Left cardiac atrium (tissue), 4 donors: ENCODE results near the gene ANXA6. TPM values are rescaled to one million over a fixed set of nuclear protein-coding genes. Genes with fewer than 3 reads are reported as not detected.

Experiments
- ATAC-seq, 2 donors: fragments of 200-7000 bp; cut with Tn5 transposase; one replicate each; pipeline ENCODE4 v1.9.1; 2020; ENCODE audit warnings: mild to moderate bottlenecking in 2 of 2, moderate library complexity in 2 of 2
- DNase-seq: peaks from one replicate; pipeline ENCODE4 v3.0.0-alpha.2; 2020
- intact Hi-C, 2 donors: fragments of 100-400 bp; cut with DNase I; formaldehyde crosslinking; loops; one replicate each; pipeline versions ENCODE4 v1.14.1 to v1.15.1; 2022 to 2023
- total RNA-seq, 2 donors: library from RNA; stranded (reverse); fragmentation: NEBNext Ultra II Directional; extraction: Animal tissue kit (Norgen Biotek cat#: 25700); gene quantifications; one replicate each; pipeline ENCODE4 v1.2.1, GENCODE V29; 2021
- donor health status: DM: no; HTN: yes; CAD: no.
- donor health status: DM: no; HTN: yes; CAD: no; lungs with severe emphysema.
- donor health status: DM: yes; HTN: yes; CAD: no.
- donor health status: Dilated cardiomyopathy.

The ANXA6 gene
- total RNA-seq, 2 donors from 2014 or later: 218 to 220 TPM

DNA sequence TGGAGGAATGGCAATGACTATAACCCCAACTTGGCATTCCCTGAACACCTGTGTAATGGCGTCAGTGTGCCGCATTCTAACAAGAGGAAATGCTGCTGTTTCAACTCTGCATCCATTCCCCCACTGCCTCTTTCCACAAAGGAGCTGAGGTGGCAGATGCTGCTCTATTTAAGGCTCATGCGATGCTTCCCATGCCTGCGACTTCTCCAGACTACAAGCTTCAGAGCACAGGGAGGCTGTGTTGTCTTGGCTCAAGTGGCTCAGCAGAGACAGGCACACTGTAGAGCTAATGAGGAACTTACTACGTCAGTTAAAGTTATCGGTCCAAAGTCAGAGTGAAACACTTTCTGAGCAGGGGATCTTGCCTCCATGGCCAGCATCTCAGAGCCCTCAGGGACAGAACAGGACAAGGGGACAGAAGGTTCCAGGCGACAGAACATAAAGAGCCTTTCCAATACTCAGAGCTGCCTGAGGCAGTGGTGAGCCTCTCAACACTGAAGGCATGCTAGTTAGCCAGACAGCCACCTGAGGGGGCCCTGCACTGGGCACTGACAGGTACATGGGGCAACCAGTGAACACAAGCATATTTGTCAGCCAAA is 98.6 kb downstream of the ANXA6 start:
- peak in 1 of 2 donors; percentile 16 for ATAC-seq
- intact Hi-C loops: loop anchor here (2.0 kb wide), 2 partner anchors 50 to 54 kb away; no protein-coding TSS in a partner anchor
- DNase-seq: no peak

DNA sequence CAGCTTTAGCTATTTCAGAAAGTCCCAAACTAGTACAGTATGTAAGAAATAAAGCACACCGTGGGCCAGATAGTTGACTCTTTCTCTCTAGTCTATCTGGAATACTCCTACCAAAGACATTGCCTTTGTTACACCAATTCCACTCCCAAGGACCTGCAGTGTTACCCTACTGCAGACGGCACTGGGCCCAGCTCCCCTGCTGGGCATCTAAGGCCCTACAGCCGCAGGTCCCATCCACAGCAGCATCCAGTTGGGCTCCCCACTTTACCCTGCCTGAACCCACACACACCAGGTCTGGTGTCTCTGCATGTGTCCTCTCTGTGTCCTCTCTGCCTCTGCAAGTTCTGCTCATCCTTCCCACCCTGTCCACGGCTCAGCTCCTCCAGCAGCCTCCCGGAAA is 99.3 kb downstream of the ANXA6 start:
- intact Hi-C loops: loop anchor here (2.0 kb wide), 2 partner anchors 50 to 54 kb away; no protein-coding TSS in a partner anchor
- ATAC-seq (no peak), DNase-seq (no peak)

DNA sequence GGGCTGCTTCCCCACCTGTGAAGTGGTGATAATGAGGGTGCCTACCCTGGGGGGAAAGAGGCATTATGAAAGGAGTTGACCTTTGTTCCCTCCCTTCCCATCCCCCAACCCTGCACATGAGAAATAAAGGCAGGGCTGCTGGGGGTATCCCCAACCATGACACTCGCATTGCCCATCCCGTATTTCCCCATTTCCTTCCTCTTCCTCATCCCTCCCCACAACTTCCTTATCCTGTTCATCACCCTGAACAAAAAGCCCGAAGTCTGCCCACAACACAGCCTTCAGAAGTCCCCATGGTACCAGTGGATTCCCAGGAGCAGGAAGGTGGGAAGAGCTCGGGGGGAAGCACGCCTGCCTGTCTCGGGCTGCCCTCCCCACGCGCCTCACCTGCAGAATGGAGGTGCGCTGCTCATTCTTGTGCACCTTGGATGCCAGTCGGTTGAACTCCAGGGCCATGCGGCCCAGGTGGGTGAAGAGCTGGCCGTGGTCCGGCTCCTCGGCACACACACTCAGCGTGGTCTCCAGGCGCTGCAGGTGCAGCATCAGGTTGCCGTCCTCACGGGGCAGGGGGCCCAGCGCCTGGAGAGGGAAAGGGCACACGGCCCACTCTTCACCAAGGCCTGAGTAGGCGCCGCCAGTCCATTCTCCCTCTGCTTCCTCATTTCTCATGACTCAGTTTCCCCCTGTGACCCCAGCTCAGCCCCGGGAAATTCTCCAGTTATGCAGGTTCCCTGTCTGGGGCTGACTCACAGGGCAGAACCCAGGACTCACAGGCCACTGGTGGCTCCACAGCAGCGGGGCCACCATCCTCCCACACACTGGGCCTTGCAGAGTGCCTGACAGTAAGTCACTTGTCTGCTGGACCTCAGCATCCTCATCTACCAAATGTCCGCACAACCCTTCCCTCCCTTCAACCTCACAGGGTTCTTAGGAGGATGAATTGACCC is 100.9 kb downstream of the ANXA6 start:
- DNase-seq: no peak

DNA sequence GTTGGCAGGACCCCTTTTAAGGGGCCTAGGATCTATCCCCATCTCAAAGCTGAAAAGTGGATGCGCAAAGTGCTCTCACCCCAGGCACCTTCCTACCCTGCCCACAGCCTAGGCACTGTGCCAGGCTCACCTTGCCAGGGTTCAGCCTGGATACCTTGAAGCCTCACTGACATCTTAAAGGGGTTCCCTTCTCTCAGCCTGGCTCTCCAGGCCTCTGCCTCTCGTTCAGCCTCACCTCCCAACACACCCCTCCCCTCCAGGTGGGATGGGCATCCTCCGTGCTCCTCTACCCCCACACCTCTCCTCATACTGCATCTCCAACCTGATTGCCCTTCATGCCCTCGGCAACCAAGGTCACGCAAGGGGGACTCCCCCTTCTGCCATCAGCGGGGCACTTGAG is 102.2 kb downstream of the ANXA6 start:
- intact Hi-C loops: no loop called here
- no peak for DNase-seq
- no peak for ATAC-seq

More for the DNA sequence above, 100.9 kb downstream of the ANXA6 start:
- intact Hi-C loops: no loop called here
- ATAC-seq: no peak

DNA sequence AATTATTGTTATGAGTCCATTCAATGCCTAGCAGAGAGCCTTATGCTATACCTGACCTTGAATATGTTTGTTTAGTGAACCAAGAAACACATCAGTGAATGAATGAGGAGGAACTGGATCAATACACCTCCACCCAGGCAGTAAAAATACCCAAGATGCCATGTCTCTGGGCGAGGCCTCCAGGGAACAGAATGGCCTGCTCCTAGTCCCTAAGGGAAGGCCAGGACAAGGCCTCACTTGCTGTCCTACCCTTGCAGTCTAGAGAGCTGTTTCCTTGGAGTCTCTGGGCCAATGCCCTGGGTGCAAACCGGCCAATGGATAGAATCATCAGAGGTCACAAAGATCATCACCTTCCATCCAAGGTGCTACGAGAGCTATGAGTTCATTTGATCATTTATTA is 102.9 kb downstream of the ANXA6 start:
- ATAC-seq (no peak), DNase-seq (no peak)
- intact Hi-C loops: loop anchor here in 1 of 2 donors (5.0 kb wide), 2 partner anchors 108 to 183 kb away; no protein-coding TSS in a partner anchor

DNA sequence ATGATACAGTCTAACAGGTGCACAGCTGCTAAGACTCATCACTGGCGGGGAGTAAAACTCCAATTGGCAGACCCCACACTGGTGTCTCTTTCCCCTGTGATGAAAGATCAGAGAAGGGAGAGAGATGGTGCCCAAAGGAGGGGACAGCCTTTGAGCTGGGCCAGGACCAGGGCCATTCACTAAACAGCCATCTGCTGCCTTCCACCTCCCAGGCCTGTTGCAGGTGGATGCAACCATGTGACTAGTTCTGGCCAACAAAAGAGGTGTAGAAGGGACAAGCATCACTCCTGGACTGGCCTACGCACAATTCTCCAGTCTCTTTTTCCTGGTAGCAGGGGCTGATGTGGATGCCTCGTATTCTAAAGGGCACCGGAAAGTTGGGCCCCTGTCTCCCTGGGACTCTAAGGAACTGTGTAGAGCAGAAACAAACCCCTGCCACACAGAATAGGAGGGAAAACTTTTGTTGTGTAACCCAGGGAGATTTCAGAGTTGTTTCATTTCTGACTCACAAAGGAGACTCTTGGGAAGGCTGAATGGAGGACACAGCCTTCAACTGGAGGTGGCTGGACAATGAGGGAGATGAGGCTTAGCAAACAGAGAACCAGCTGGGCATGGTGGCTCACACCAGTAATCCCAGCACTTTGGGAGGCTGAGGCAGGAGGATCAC is 103.7 kb downstream of the ANXA6 start:
- DNase-seq (no peak), ATAC-seq (no peak)
- intact Hi-C loops: loop anchor here in 1 of 2 donors (5.0 kb wide), 2 partner anchors 108 to 183 kb away; no protein-coding TSS in a partner anchor

DNA sequence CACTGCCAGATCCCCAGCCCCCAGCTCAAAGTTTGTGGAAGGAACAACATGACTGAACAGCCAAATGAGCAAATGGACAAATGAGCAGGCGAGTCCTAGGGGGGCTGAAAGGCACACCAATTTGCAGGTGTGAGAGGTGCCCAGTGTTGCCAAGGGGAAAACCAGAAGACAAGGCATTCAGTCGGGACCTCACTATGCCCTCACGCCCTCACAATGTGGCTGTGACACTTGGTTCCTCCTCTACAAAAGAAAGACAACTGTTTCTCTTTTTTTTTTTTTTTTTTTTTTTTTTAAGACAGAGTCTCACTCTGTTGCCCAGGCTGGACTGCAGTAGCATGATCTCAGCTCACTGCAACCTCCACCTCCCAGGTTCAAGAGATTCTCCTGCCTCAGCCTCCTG is 104.7 kb downstream of the ANXA6 start:
- intact Hi-C loops: loop anchor here in 1 of 2 donors (5.0 kb wide), 2 partner anchors 109 to 184 kb away; no protein-coding TSS in a partner anchor
- DNase-seq: no peak

DNA sequence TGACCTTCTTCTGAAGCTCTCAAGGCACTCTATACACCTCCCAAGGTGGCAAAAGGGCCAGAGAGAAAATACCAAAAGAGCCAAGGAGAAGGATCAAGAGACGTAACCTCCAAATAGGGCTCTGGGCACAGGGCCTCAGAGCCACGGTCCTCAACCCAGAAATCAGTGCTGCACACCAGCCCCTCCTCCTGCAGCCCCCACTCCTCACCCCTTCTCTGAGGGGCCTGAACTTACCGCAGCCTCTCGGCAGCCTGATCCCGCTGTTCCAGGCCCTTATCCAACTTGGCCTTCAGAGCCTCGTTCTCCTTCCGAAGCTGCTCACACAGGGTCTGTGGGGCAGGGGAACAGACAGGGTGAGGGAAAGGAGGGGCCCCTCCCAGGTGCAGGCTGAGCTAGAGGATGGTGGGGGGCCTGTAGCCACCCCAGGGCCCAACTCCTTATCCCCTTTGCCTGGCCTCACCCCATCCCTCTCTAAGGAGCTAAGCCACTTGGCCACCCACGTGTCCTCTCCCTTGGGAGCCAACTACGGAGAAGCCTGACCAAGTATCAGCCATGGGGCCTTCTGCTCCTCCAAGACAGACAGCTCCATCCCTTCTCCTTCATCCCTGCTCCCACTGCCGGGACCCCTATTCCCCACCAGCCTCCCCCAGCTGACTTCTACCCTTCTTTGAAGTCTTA is 105.5 kb downstream of the ANXA6 start:
- DNase-seq (no peak), ATAC-seq (peak; percentile 15)
- intact Hi-C loops: loop anchor here in 1 of 2 donors (1.0 to 5.0 kb wide), 3 partner anchors 63 to 185 kb away; no protein-coding TSS in a partner anchor

More for the DNA sequence above, 104.7 kb downstream of the ANXA6 start:
- no peak for ATAC-seq

DNA sequence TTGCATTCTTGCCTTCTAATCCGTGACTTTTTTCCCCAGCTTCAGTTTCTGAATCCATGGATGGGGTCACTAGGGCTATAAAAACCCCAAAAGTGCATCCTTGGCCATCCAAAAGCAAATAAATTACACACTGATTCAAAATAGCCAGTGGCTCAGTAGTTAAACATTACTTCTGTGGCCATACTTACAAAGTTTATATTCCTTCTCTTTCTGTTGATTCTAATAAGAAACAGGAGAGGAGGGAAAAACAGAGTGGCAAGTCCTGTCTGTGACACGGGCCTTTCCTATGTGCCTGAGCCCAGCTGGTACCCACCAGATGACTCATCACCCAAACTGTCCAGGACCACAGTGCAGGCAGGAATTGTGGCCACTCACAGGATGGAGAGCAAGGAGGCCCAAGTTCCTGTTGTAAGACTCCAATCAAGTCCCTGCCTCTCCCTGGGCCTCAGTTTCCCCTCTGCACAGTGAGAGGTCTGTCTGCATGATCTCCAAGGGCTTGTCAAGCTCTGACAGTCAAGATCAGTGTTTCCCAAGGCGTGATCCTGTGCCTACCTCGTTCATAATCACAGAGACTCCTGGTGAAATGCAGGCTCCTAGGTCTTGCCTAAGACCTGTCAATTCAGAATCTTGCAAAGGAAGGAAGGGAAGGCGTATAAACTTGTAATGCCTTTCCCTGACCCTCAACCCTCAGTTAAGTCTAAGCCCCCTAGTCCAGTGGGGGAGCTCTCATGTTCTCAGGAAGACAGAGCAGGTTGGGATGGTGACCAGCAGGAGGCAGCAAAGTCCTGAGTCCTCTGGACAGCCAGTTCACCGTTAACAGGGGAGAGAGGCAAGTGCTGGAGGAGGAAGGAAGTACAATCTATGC is 106.3 kb downstream of the ANXA6 start:
- DNase-seq: peak; percentile 88
- intact Hi-C loops: loop anchor here in 1 of 2 donors (1.0 to 5.0 kb wide), 3 partner anchors 64 to 186 kb away; no protein-coding TSS in a partner anchor

More for the DNA sequence above, 106.3 kb downstream of the ANXA6 start:
- peak; percentile 84 to 85 for ATAC-seq

Other genes starting within 250 kb of the ANXA6 start
- gene GPX3, start 137.2 kb downstream of the ANXA6 start, total RNA-seq: 1,000 to 10,000 TPM; 1,172 to 1,220 TPM
- 100 to 1,000 TPM in 1 of 2 donors, 10 to 100 TPM in 1; 80.4 to 101 TPM for gene TNIP1, start 76.7 kb downstream of the ANXA6 start, total RNA-seq
- 100 to 1,000 TPM; 148 to 161 TPM for gene CCDC69, start 66.3 kb upstream of the ANXA6 start, total RNA-seq
- gene GM2A, start 95.4 kb upstream of the ANXA6 start, total RNA-seq: 10 to 100 TPM; 29.9 to 33.1 TPM
- not detected for gene SLC36A3, start 146.0 kb upstream of the ANXA6 start, total RNA-seq
- under 1 TPM in 1 of 2 donors, not detected in 1; 0.29 TPM for gene SLC36A2, start 189.8 kb upstream of the ANXA6 start, total RNA-seq